Ovary (tissue), 3 donors: Measurements from ENCODE around the gene ANKFN1.

Experiments
- CTCF ChIP-seq, 3 donors: fragments of 450-650 bp in 2 of 3; fragments of 200-600 bp in 1 of 3; IDR thresholded peaks; one replicate each; pipeline versions ENCODE4 v1.5.1 to v1.8.0; 2016 to 2022; ENCODE audit warnings: antibody characterized with exemption in 3 of 3, mild to moderate bottlenecking in 1 of 3
- POLR2A ChIP-seq: fragments of 450-650 bp; IDR thresholded peaks from one replicate; pipeline ENCODE4 v1.6.1; 2017; ENCODE audit warnings: antibody characterized with exemption, mild to moderate bottlenecking, moderate library complexity
- donor health status: DM: no; HTN: no; CAD: no.

GRCh38 chr17:56326001-56326359 is 172.7 kb downstream of the ANKFN1 start:
- TF ChIP-seq CTCF (IDR thresholded peaks at IDR 0.05) (no peak), POLR2A (no peak)
